HepG2 (cell line): Measurements from ENCODE around the gene LCORL. TPM values are rescaled to one million over a fixed set of nuclear protein-coding genes. Genes with fewer than 3 reads are reported as not detected.

Source experiments
- BORCS8-MEF2B ChIP-seq: sonication (generic); formaldehyde crosslinking; IDR thresholded peaks from 2 replicates; pipeline ENCODE4 v1.8.0; 2022; ENCODE audit warnings: mild to moderate bottlenecking, missing genetic modification reagents
- CREB1 ChIP-seq, 2 experiments: fragments of 450-650 bp in 1 of 2; IDR thresholded peaks; 2 replicates each; pipeline ENCODE4 v1.6.1; 2016 to 2017; ENCODE audit warnings: control low read depth in 1 of 2, mild to moderate bottlenecking in 1 of 2, missing compliant biosample characterization in 1 of 2, missing genetic modification characterization in 1 of 2
- DBP ChIP-seq: sonication (generic); formaldehyde crosslinking; IDR thresholded peaks from 2 replicates; pipeline ENCODE4 v1.4.0; 2020; ENCODE audit warnings: missing genetic modification reagents; ENCODE audit errors: not compliant biosample characterization
- EHMT2 ChIP-seq: fragments of 200-600 bp; sonication (generic); IDR thresholded peaks from 2 replicates; pipeline ENCODE4 v1.7.0; 2017; ENCODE audit warnings: antibody characterized with exemption, low read depth, low read length, borderline replicate concordance
- ELF1 ChIP-seq: sonication (generic); formaldehyde crosslinking; IDR thresholded peaks from 2 replicates; pipeline ENCODE4 v1.4.0; 2020; ENCODE audit warnings: missing genetic modification reagents
- MIER2 ChIP-seq: IDR thresholded peaks from 2 replicates; pipeline ENCODE4 v1.6.1; 2016; ENCODE audit warnings: missing biosample characterization, missing genetic modification reagents
- NFE2L2 ChIP-seq: fragments of 150-350 bp; IDR thresholded peaks from 2 replicates; pipeline ENCODE4 v1.6.1; 2014; ENCODE audit warnings: low read length
- PAWR ChIP-seq: sonication (generic); formaldehyde crosslinking; IDR thresholded peaks from 2 replicates; pipeline ENCODE4 v1.4.0; 2020; ENCODE audit warnings: missing genetic modification reagents, mild to moderate bottlenecking, borderline replicate concordance
- PPARG ChIP-seq: conservative IDR thresholded peaks from 2 replicates; pipeline ENCODE4 v1.6.1; 2016; ENCODE audit warnings: missing biosample characterization, missing genetic modification reagents
- SIX1 ChIP-seq: sonication (generic); formaldehyde crosslinking; IDR thresholded peaks from 2 replicates; pipeline ENCODE4 v1.4.0; 2020; ENCODE audit warnings: missing genetic modification reagents, borderline replicate concordance
- TAF15 ChIP-seq: fragments of 200-400 bp; formaldehyde crosslinking; IDR thresholded peaks from one replicate; pipeline ENCODE4 v1.6.1; 2018; ENCODE audit warnings: mild to moderate bottlenecking, low read depth, low read length; ENCODE audit not compliant: poor library complexity, severe bottlenecking
- TEAD2 ChIP-seq: sonication (generic); formaldehyde crosslinking; IDR thresholded peaks from 2 replicates; pipeline ENCODE4 v1.9.0; 2021; ENCODE audit warnings: missing genetic modification reagents
- TFDP2 ChIP-seq: sonication (generic); formaldehyde crosslinking; IDR thresholded peaks from 2 replicates; pipeline ENCODE4 v1.4.0; 2020; ENCODE audit warnings: missing genetic modification reagents
- THAP8 ChIP-seq: sonication (generic); formaldehyde crosslinking; IDR thresholded peaks from 2 replicates; pipeline ENCODE4 v1.5.1; 2020; ENCODE audit warnings: missing genetic modification reagents, mild to moderate bottlenecking, borderline replicate concordance
- ZBTB46 ChIP-seq: sonication (generic); formaldehyde crosslinking; IDR thresholded peaks from 2 replicates; pipeline ENCODE4 v1.4.0; 2020; ENCODE audit warnings: mild to moderate bottlenecking, missing genetic modification reagents, borderline replicate concordance
- ZNF296 ChIP-seq: sonication (generic); formaldehyde crosslinking; conservative IDR thresholded peaks from 2 replicates; pipeline ENCODE4 v1.5.0; 2020; ENCODE audit warnings: mild to moderate bottlenecking, missing genetic modification reagents
- ZNF672 ChIP-seq: sonication (generic); formaldehyde crosslinking; IDR thresholded peaks from 2 replicates; pipeline ENCODE4 v1.8.1; 2022; ENCODE audit warnings: missing genetic modification reagents
- ZNF737 ChIP-seq: sonication (generic); formaldehyde crosslinking; IDR thresholded peaks from 2 replicates; pipeline ENCODE4 v1.5.0; 2020; ENCODE audit warnings: missing genetic modification reagents, mild to moderate bottlenecking, borderline replicate concordance
- ZUFSP ChIP-seq: sonication (generic); formaldehyde crosslinking; IDR thresholded peaks from 2 replicates; pipeline ENCODE4 v1.9.0; 2021; ENCODE audit warnings: missing genetic modification reagents, mild to moderate bottlenecking, borderline replicate concordance
- polyA plus RNA-seq, 8 experiments: library from polyadenylated mRNA; depleted of rRNA in 3 of 8; stranded (reverse) in 7 of 8; unstranded in 1 of 8; fragments of >200 nt; fragmentation: Illumina TruSeq in 4 of 8; extraction: Trizol in 4 of 8; gene quantifications; 2 replicates each; pipeline versions ENCODE4 v1.2.1 to v1.2.3, GENCODE V29; 2011 to 2016; ENCODE audit warnings: low read depth in 4 of 8, missing spikeins in 1 of 8, mixed read lengths in 1 of 8; ENCODE audit not compliant: insufficient read depth in 1 of 8
- total RNA-seq, 5 experiments: library from RNA; depleted of rRNA; stranded (reverse); fragments of >200 nt; fragmentation: Illumina TruSeq; extraction: Trizol; gene quantifications; 2 replicates each; pipeline ENCODE4 v1.2.3, GENCODE V29; 2016; ENCODE audit warnings: low read depth in 1 of 5
- TF ChIP-seq, protein P1 (sequence below): sonication (generic); formaldehyde crosslinking; IDR thresholded peaks from 2 replicates; pipeline ENCODE4 v1.5.0; 2020; ENCODE audit warnings: mild to moderate bottlenecking, missing genetic modification reagents

LCORL gene
- total and polyA plus RNA-seq, 2 of the 13 experiments (the other 11 are each of a cell fraction or from before 2014, with no cell fraction given): 5.3 to 14.5 TPM

GRCh38 chr4:18021720-18022571 is at the start of gene LCORL (continued):
- peak; percentile 71 for TF ChIP-seq CREB1 (IDR thresholded peaks at IDR 0.05)
- TF ChIP-seq CREB1 (CRISPR knock-in tag; IDR thresholded peaks at IDR 0.05): peak; percentile 60
- no peak for TF ChIP-seq EHMT2
- no peak for TF ChIP-seq ZUFSP
- TF ChIP-seq TAF15: no peak
- no peak for TF ChIP-seq PPARG (CRISPR knock-in tag)
- no peak for TF ChIP-seq DBP
- no peak for TF ChIP-seq ZNF296 (CRISPR knock-in tag)
- peak; percentile 81 for TF ChIP-seq BORCS8-MEF2B
- TF ChIP-seq, protein P1, sequence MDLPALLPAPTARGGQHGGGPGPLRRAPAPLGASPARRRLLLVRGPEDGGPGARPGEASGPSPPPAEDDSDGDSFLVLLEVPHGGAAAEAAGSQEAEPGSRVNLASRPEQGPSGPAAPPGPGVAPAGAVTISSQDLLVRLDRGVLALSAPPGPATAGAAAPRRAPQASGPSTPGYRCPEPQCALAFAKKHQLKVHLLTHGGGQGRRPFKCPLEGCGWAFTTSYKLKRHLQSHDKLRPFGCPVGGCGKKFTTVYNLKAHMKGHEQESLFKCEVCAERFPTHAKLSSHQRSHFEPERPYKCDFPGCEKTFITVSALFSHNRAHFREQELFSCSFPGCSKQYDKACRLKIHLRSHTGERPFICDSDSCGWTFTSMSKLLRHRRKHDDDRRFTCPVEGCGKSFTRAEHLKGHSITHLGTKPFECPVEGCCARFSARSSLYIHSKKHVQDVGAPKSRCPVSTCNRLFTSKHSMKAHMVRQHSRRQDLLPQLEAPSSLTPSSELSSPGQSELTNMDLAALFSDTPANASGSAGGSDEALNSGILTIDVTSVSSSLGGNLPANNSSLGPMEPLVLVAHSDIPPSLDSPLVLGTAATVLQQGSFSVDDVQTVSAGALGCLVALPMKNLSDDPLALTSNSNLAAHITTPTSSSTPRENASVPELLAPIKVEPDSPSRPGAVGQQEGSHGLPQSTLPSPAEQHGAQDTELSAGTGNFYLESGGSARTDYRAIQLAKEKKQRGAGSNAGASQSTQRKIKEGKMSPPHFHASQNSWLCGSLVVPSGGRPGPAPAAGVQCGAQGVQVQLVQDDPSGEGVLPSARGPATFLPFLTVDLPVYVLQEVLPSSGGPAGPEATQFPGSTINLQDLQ (CRISPR knock-in tag): no peak
- TF ChIP-seq PAWR (CRISPR knock-in tag): no peak
- peak; percentile 67 for TF ChIP-seq TFDP2 (CRISPR knock-in tag)
- TF ChIP-seq MIER2 (CRISPR knock-in tag): no peak
- no peak for TF ChIP-seq ZNF737 (CRISPR knock-in tag)
- TF ChIP-seq ZBTB46: no peak
- no peak for TF ChIP-seq ZNF672 (CRISPR knock-in tag)
- no peak for TF ChIP-seq SIX1
- no peak for TF ChIP-seq NFE2L2
- TF ChIP-seq ELF1: peak; percentile 60
- TF ChIP-seq THAP8 (CRISPR knock-in tag): no peak
- TF ChIP-seq TEAD2 (CRISPR knock-in tag): no peak
